RWPE1 (cell line): ENCODE data around the gene TMEM202.
"Not testable (repeated sequence)": the region's sequence is repeated elsewhere in the genome, so short reads cannot be mapped to it uniquely, and the experiment has no call there.

ENCODE experiments used
- CTCF ChIA-PET: fragments of 350-600 bp; sonication (Branson Sonifier 250); formaldehyde crosslinking; extraction: SDS; loops from one replicate; lab custom pipeline; 2021; lab: Yijun Ruan, JAX
- POLR2A ChIA-PET: fragments of 400-600 bp; formaldehyde crosslinking; extraction: SDS; loops from one replicate; lab custom pipeline; 2020; ENCODE audit warnings: antibody characterized with exemption; ENCODE audit not compliant: low non-redundant PET; lab: Yijun Ruan, JAX
- DNase-seq: peaks from one replicate; pipeline ENCODE4 v3.0.0; 2012; ENCODE audit warnings: low spot score
- H3K27ac ChIP-seq: fragments of 450-650 bp; 2 replicates; pipeline ENCODE4 v1.5.1; 2017
- CTCF ChIP-seq: fragments of 450-650 bp; conservative IDR thresholded peaks from 2 replicates; pipeline ENCODE4 v1.5.1; 2017; ENCODE audit warnings: low read depth, mild to moderate bottlenecking

The TMEM202 gene

GRCh38 chr15:72423256-72423655, 25.2 kb downstream of the TMEM202 start:
- ChIA-PET CTCF (interaction anchor here (0.6 kb wide), 1 partner anchor 31 kb away, joined by 3 read pairs; no protein-coding TSS in a partner anchor), POLR2A (no interaction called here)
- no peak overlapping the region for H3K27ac ChIP-seq
- no peak for DNase-seq
- TF ChIP-seq CTCF = no peak

- no peak overlapping the region for H3K27ac ChIP-seq
- TF ChIP-seq CTCF = no peak
- POLR2A ChIA-PET = no interaction called here
- CTCF ChIA-PET = no interaction called here
- DNase-seq = no peak
Observed at GRCh38 chr15:72426753-72427152, 28.6 kb downstream of the TMEM202 start.

GRCh38 chr15:72437650-72438316, 39.7 kb downstream of the TMEM202 start:
- CTCF ChIA-PET = interaction anchor here (0.7 kb wide), 1 partner anchor 44 kb away, joined by 3 read pairs; no protein-coding TSS in a partner anchor
- TF ChIP-seq CTCF = no peak
- POLR2A ChIA-PET = no interaction called here
- no peak for DNase-seq
- no peak overlapping the region for H3K27ac ChIP-seq

GRCh38 chr15:72442848-72443247, 44.7 kb downstream of the TMEM202 start:
- H3K27ac ChIP-seq, DNase-seq, POLR2A ChIA-PET, CTCF ChIA-PET: not testable (repeated sequence)

GRCh38 chr15:72445426-72445825, 47.3 kb downstream of the TMEM202 start:
- H3K27ac ChIP-seq = no peak overlapping the region
- POLR2A ChIA-PET = no interaction called here
- no peak for DNase-seq
- TF ChIP-seq CTCF = no peak
- CTCF ChIA-PET = interaction anchor here (0.7 kb wide), 1 partner anchor 10 kb away, joined by 3 read pairs; no protein-coding TSS in a partner anchor

- DNase-seq = no peak
- ChIA-PET POLR2A (no interaction called here), CTCF (no interaction called here)
- no peak overlapping the region for H3K27ac ChIP-seq
- no peak for TF ChIP-seq CTCF
Observed at GRCh38 chr15:72450805-72451204, 52.7 kb downstream of the TMEM202 start.

- TF ChIP-seq CTCF = no peak
- H3K27ac ChIP-seq = no peak overlapping the region
- ChIA-PET POLR2A (no interaction called here), CTCF (no interaction called here)
- DNase-seq = no peak
Observed at GRCh38 chr15:72451224-72451623, 53.1 kb downstream of the TMEM202 start.
